K562 (cell line): ENCODE results near the gene SPAG16. TPM values are rescaled to one million over a fixed set of nuclear protein-coding genes. Genes with fewer than 3 reads are reported as not detected.

Experiments used
- ATAC-seq: fragments of 200-7000 bp; cut with Tn5 transposase; 3 replicates; pipeline ENCODE4 v1.9.1; 2020; ENCODE audit warnings: moderate library complexity
- BruUV-seq: library from RNA; stranded (reverse); fragments of 400-500 nt; replicated peaks from 2 replicates; lab custom pipeline; 2021; lab: Mats Ljungman, UMichigan
- CTCF ChIA-PET: fragments of 300-600 bp; formaldehyde crosslinking; extraction: SDS; loops from one replicate; lab custom pipeline; 2021; ENCODE audit warnings: low intra/inter-chr PET ratio; lab: Yijun Ruan, JAX
- POLR2A ChIA-PET: fragments of 300-600, 350-650 bp; sonication (Branson Sonifier 250); formaldehyde crosslinking; extraction: SDS; loops from one replicate; lab custom pipeline; 2021; ENCODE audit warnings: antibody characterized with exemption, inconsistent platforms; lab: Yijun Ruan, JAX
- DNase-seq, 4 experiments: peaks; one replicate each; pipeline versions ENCODE4 v3.0.0 to v3.0.0-alpha.2; 2011 to 2018; ENCODE audit warnings: low spot score in 3 of 4, mixed read lengths in 3 of 4; ENCODE audit errors: extremely low read depth in 1 of 4
- FAIRE-seq: peaks from 2 replicates; lab custom pipeline; 2011; peaks lifted over from hg19 to GRCh38; lab: Jason Lieb, UNC
- H2AFZ ChIP-seq: 2 replicates; pipeline ENCODE4 v1.6.0; 2011; ENCODE audit warnings: low read depth, low read length, control low read depth, inconsistent platforms
- H3K27ac ChIP-seq: fragments of 200-600 bp; 3 replicates; pipeline ENCODE4 v1.8.0; 2011; ENCODE audit warnings: low read depth, mild to moderate bottlenecking, control low read depth, inconsistent platforms, low read length, moderate library complexity, mixed read lengths; ENCODE audit errors: extremely low read depth
- H3K27me3 ChIP-seq, 2 experiments: fragments of 300-600 bp in 1 of 2; 2 replicates in 1 of 2; 3 replicates in 1 of 2; pipeline versions ENCODE4 v1.6.0 to v1.8.0; 2011; ENCODE audit warnings: inconsistent platforms in 2 of 2, low read length in 2 of 2, mild to moderate bottlenecking in 1 of 2, mixed read lengths in 1 of 2, moderate library complexity in 1 of 2; ENCODE audit not compliant: control insufficient read depth in 2 of 2, insufficient read depth in 2 of 2
- H3K36me3 ChIP-seq: fragments of 300-600 bp; 3 replicates; pipeline ENCODE4 v1.8.0; 2011; ENCODE audit warnings: mild to moderate bottlenecking, low read length, inconsistent platforms; ENCODE audit not compliant: control insufficient read depth, insufficient read depth
- H3K4me1 ChIP-seq, 2 experiments: fragments of 200-600 bp in 1 of 2; replicated peaks in 1 of 2; 2 replicates in 1 of 2; 3 replicates in 1 of 2; pipeline versions ENCODE4 v1.5.1 to v1.8.0; 2011; ENCODE audit warnings: inconsistent platforms in 2 of 2, low read length in 2 of 2, mild to moderate bottlenecking in 1 of 2, mixed read lengths in 1 of 2, moderate library complexity in 1 of 2; ENCODE audit not compliant: control insufficient read depth in 2 of 2, insufficient read depth in 2 of 2
- H3K4me2 ChIP-seq: 2 replicates; pipeline ENCODE4 v1.6.1; 2011; ENCODE audit warnings: low read length, control low read depth, inconsistent platforms, mixed read lengths; ENCODE audit not compliant: insufficient read depth
- H3K4me3 ChIP-seq: fragments of 200-600 bp; sonication (generic), shearing (Covaris generic); 2 replicates; pipeline ENCODE4 v1.5.1; 2016; ENCODE audit warnings: control low read depth, inconsistent platforms
- H3K79me2 ChIP-seq: fragments of 200-600 bp; 3 replicates; pipeline ENCODE4 v1.8.0; 2011; ENCODE audit warnings: low read length, inconsistent platforms; ENCODE audit not compliant: control insufficient read depth, insufficient read depth
- H3K9ac ChIP-seq, 2 experiments: 2 replicates each; pipeline versions ENCODE4 v1.6.0 to v1.6.1; 2011; ENCODE audit warnings: low read depth in 2 of 2, low read length in 2 of 2, control low read depth in 1 of 2, inconsistent platforms in 1 of 2, mild to moderate bottlenecking in 1 of 2, mixed read lengths in 1 of 2; ENCODE audit not compliant: insufficient read depth in 1 of 2
- H3K9me1 ChIP-seq: one replicate; pipeline ENCODE4 v1.6.0; 2011; ENCODE audit warnings: inconsistent platforms, mild to moderate bottlenecking, low read length, moderate library complexity; ENCODE audit not compliant: control insufficient read depth, insufficient read depth
- H3K9me3 ChIP-seq: replicated peaks from 2 replicates; pipeline ENCODE4 v1.5.1; 2011; ENCODE audit warnings: low read depth, low read length, inconsistent platforms; ENCODE audit not compliant: control insufficient read depth, insufficient read depth
- H4K20me1 ChIP-seq: replicated peaks from 2 replicates; pipeline ENCODE4 v1.6.1; 2011; ENCODE audit warnings: low read length, inconsistent platforms, mixed read lengths; ENCODE audit not compliant: control insufficient read depth, insufficient read depth
- CC2D1A ChIP-seq: fragments of 450-650 bp; IDR thresholded peaks from 2 replicates; pipeline ENCODE4 v1.6.1; 2017; ENCODE audit warnings: mild to moderate bottlenecking
- EP400 ChIP-seq: fragments of 450-650 bp; IDR thresholded peaks from 2 replicates; pipeline ENCODE4 v1.6.1; 2017; ENCODE audit warnings: antibody characterized with exemption, mild to moderate bottlenecking, moderate library complexity
- GTF2E2 ChIP-seq: fragments of 200-800 bp; sonication (Bioruptor generic); IDR thresholded peaks from 2 replicates; pipeline ENCODE4 v1.6.1; 2016; ENCODE audit warnings: missing genetic modification characterization, missing compliant biosample characterization
- MAFF ChIP-seq: IDR thresholded peaks from 2 replicates; pipeline ENCODE4 v1.6.1; 2012; ENCODE audit warnings: low read length, improper control_type of control experiment
- SAP30 ChIP-seq: fragments of 200-600 bp; sonication (generic); IDR thresholded peaks from 2 replicates; pipeline ENCODE4 v1.6.1; 2012; ENCODE audit warnings: borderline replicate concordance, low read depth, mild to moderate bottlenecking, moderate library complexity, low read length, control low read depth, inconsistent platforms; ENCODE audit not compliant: insufficient read depth, poor library complexity, severe bottlenecking
- TARDBP ChIP-seq: fragments of 450-650 bp; IDR thresholded peaks from 2 replicates; pipeline ENCODE4 v1.6.1; 2016
- ZNF133 ChIP-seq: fragments of 250-450 bp; sonication (Bioruptor Pico); IDR thresholded peaks from 2 replicates; pipeline ENCODE4 v1.4.0; 2020; ENCODE audit warnings: mild to moderate bottlenecking
- ZNF561 ChIP-seq: fragments of 450-650 bp; formaldehyde crosslinking; conservative IDR thresholded peaks from 2 replicates; pipeline ENCODE4 v1.4.0; 2020; ENCODE audit warnings: mild to moderate bottlenecking, moderate library complexity
- WGBS: fragments of 100-300 bp; shearing (Covaris generic); methylation state at CpG from one replicate; pipeline ENCODE4 v1.1.6; 2016; ENCODE audit warnings: low coverage, mixed read lengths; ENCODE audit not compliant: insufficient coverage; ENCODE audit errors: missing lambda C conversion rate; 5-methylcytosine and 5-hydroxymethylcytosine counted together
- in situ Hi-C: fragments of 300-500 bp; cut with MboI; formaldehyde crosslinking; loops from 4 replicates; pipeline ENCODE4 v1.15.0; 2018; ENCODE audit warnings: inconsistent platforms, mixed read lengths
- intact Hi-C: fragments of 100-400 bp; cut with micrococcal nuclease; formaldehyde crosslinking; loops from 2 replicates; pipeline ENCODE4 v1.14.2; 2022
- polyA plus RNA-seq, 8 experiments: library from polyadenylated mRNA; depleted of rRNA in 4 of 8; stranded (reverse) in 5 of 8; unstranded in 3 of 8; fragments of >200 nt; fragmentation: Nextera tagmentation in 2 of 8; fragmentation: Illumina TruSeq in 1 of 8; extraction: Ambion mirVana in 2 of 8; extraction: Trizol in 1 of 8; gene quantifications; 2 replicates each; pipeline versions ENCODE4 v1.2.1 to v1.2.3, GENCODE V29; 2011 to 2014; ENCODE audit warnings: inconsistent platforms in 1 of 8, missing spikeins in 1 of 8
- total RNA-seq, 7 experiments: library from RNA; depleted of rRNA in 6 of 7; stranded (reverse); fragments of >200 nt in 6 of 7; fragmentation: Illumina TruSeq in 2 of 7; extraction: Trizol in 2 of 7; gene quantifications; 2 replicates each; pipeline versions ENCODE4 v1.2.1 to v1.2.3, GENCODE V29; 2011 to 2021; ENCODE audit warnings: low replicate concordance in 1 of 7
- TF ChIP-seq, protein P1 (sequence below): fragments of 250-450 bp; sonication (Bioruptor Pico); IDR thresholded peaks from 2 replicates; pipeline ENCODE4 v1.5.0; 2020; ENCODE audit warnings: mild to moderate bottlenecking, borderline replicate concordance

The SPAG16 gene
- total and polyA plus RNA-seq, 9 of the 15 experiments (the other 6 are each of a cell fraction or from before 2014, with no cell fraction given): 0.98 to 5.9 (median 3.5) TPM

DNA sequence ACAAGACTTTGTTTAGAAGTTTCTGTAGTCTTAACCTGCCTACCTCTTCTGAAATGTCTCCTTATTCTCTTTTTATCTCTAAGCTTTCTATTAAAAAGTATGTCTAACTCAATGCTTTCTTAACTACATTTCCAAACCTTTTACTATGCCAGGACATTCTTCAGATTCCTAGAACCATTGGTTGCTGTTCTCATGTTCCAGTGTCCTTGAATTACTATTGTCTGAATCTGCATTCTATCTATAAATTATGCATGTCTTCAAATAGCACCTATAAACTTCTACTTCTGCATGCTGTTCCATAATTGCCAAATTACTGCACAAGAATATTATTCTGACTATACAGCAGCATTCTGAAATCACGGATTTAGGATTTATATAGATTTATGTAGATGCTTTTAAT is 960.6 kb downstream of the SPAG16 start:
- H3K9me1 ChIP-seq: no peaks in the 10 kb centered on the region
- no peak for FAIRE-seq
- H3K36me3 ChIP-seq: no peaks in the 10 kb centered on the region
- H3K4me2 ChIP-seq: no peak overlapping the region
- no peak for TF ChIP-seq ZNF561 (CRISPR knock-in tag)
- TF ChIP-seq TARDBP: no peak
- no peak for TF ChIP-seq ZNF133 (CRISPR knock-in tag)
- TF ChIP-seq CC2D1A: no peak
- TF ChIP-seq SAP30: no peak
- no peak for TF ChIP-seq EP400
- TF ChIP-seq MAFF: no peak
- no peak for TF ChIP-seq GTF2E2 (tag)
- no peaks in the 10 kb centered on the region for H4K20me1 ChIP-seq
- H3K9ac ChIP-seq: no peak overlapping the region
- CTCF ChIA-PET: no interaction called here
- POLR2A ChIA-PET: no interaction called here
- no peaks in the 10 kb centered on the region for H3K9me3 ChIP-seq
- DNase-seq: no peak
- H3K27ac ChIP-seq: no peak overlapping the region
- no peaks in the 10 kb centered on the region for H3K4me1 ChIP-seq
- no peaks in the 10 kb centered on the region for H3K27me3 ChIP-seq
- no TSS peak for BruUV-seq
- WGBS: 0% methylated on average over 1 of the region's 1 CpG
- H3K4me3 ChIP-seq: no peak overlapping the region
- in situ Hi-C loops (no loop called here), intact Hi-C loops (no loop called here)
- no peak for ATAC-seq
- no peak overlapping the region for H2AFZ ChIP-seq
- no peaks in the 10 kb centered on the region for H3K79me2 ChIP-seq

DNA sequence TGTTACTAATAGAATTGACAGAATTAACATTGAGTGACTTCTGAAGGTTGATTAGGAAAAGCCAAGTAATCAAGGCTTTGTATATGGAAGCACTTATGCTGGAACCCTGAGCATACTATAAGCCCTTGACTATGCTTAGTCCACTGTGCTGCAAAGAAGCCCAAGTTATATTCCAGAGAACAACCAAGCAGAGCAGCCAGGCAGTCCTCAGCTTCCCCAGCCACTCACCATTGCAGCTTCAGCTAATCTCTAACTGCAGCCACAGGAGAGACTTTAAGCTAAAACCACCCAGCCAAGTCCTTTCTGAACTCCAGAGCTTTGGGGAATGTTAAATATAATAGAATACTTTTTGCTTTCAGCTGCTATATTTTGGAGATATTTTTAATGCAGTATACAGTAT is 962.2 kb downstream of the SPAG16 start:
- Histone ChIP-seq H3K9me1 (no peaks in the 10 kb centered on the region), H3K4me3 (no peak overlapping the region), H3K4me1 (no peaks in the 10 kb centered on the region), H3K79me2 (no peaks in the 10 kb centered on the region), H3K9me3 (no peaks in the 10 kb centered on the region), H3K4me2 (no peak overlapping the region), H4K20me1 (no peaks in the 10 kb centered on the region), H3K9ac (no peak overlapping the region), H3K36me3 (no peaks in the 10 kb centered on the region), H3K27me3 (no peaks in the 10 kb centered on the region), H2AFZ (no peak overlapping the region), H3K27ac (no peak overlapping the region)
- intact Hi-C loops: no loop called here
- BruUV-seq: no TSS peak
- FAIRE-seq (no peak), DNase-seq (no peak), ATAC-seq (no peak)
- CTCF ChIA-PET: no interaction called here
- in situ Hi-C loops: no loop called here
- POLR2A ChIA-PET: no interaction called here
- TF ChIP-seq, protein P1, sequence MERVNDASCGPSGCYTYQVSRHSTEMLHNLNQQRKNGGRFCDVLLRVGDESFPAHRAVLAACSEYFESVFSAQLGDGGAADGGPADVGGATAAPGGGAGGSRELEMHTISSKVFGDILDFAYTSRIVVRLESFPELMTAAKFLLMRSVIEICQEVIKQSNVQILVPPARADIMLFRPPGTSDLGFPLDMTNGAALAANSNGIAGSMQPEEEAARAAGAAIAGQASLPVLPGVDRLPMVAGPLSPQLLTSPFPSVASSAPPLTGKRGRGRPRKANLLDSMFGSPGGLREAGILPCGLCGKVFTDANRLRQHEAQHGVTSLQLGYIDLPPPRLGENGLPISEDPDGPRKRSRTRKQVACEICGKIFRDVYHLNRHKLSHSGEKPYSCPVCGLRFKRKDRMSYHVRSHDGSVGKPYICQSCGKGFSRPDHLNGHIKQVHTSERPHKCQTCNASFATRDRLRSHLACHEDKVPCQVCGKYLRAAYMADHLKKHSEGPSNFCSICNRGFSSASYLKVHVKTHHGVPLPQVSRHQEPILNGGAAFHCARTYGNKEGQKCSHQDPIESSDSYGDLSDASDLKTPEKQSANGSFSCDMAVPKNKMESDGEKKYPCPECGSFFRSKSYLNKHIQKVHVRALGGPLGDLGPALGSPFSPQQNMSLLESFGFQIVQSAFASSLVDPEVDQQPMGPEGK (CRISPR knock-in tag): no peak
